Upper lobe of right lung (tissue), 1 donor: ENCODE results near the gene TBX19. TPM values are rescaled to one million over a fixed set of nuclear protein-coding genes. Genes with fewer than 3 reads are reported as not detected.

Experiments
- ATAC-seq: fragments of 200-7000 bp; cut with Tn5 transposase; one replicate; pipeline ENCODE4 v1.9.1; 2020; ENCODE audit warnings: mild to moderate bottlenecking, moderate library complexity
- DNase-seq: peaks from one replicate; pipeline ENCODE4 v3.0.0-alpha.2; 2020
- H3K27ac ChIP-seq: fragments of 200-600 bp; one replicate; pipeline ENCODE4 v1.8.0; 2022
- H3K27me3 ChIP-seq: fragments of 200-600 bp; one replicate; pipeline ENCODE4 v1.8.0; 2022; ENCODE audit warnings: mild to moderate bottlenecking
- H3K36me3 ChIP-seq: fragments of 200-600 bp; one replicate; pipeline ENCODE4 v1.8.0; 2022
- H3K4me1 ChIP-seq: fragments of 200-600 bp; one replicate; pipeline ENCODE4 v1.8.0; 2022
- H3K4me3 ChIP-seq: fragments of 200-600 bp; one replicate; pipeline ENCODE4 v1.8.0; 2022; ENCODE audit warnings: mild to moderate bottlenecking
- H3K9me3 ChIP-seq: fragments of 200-600 bp; one replicate; pipeline ENCODE4 v1.8.0; 2022
- intact Hi-C: fragments of 100-400 bp; cut with DNase I; formaldehyde crosslinking; loops from one replicate; pipeline ENCODE4 v1.11.0; 2022
- total RNA-seq: library from RNA; stranded (reverse); fragmentation: NEBNext Ultra II Directional; extraction: Animal tissue kit (Norgen Biotek cat#: 25700); gene quantifications from one replicate; pipeline ENCODE4 v1.2.1, GENCODE V29; 2021
- TF ChIP-seq, protein P1 (sequence below): fragments of 200-600 bp; IDR thresholded peaks from one replicate; pipeline ENCODE4 v1.8.0; 2022; ENCODE audit warnings: antibody characterized with exemption
- donor health status: DM: no; HTN: yes; CAD: no; lungs with severe emphysema.

Gene TBX19
- total RNA-seq, 1 donor from 2014 or later, result 3.5 TPM

DNA sequence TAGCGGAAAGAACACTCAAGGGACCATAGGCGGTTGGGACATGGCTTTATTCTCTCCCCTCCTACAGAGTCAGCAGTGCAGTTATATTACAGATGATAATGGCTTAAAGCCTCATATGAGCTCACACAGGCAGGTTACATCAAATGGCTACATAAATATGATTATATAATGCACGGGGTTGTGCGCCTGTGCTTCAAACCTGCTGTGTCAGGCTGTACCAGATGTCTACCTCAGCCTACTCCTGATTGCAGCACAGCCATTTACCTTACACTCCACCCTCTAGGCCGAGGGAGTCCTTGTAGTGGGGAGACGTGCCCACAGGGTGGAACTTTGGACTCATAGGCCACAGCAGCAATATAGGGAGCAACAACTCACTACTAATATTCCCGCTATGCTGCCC, 16.4 kb upstream of the TBX19 start:
- Histone ChIP-seq H3K4me1 (peaks cover 5% of the 10 kb centered on the region), H3K4me3 (no peak overlapping the region), H3K27me3 (no peaks in the 10 kb centered on the region), H3K36me3 (no peaks in the 10 kb centered on the region), H3K9me3 (no peaks in the 10 kb centered on the region), H3K27ac (no peak overlapping the region)
- TF ChIP-seq, protein P1, sequence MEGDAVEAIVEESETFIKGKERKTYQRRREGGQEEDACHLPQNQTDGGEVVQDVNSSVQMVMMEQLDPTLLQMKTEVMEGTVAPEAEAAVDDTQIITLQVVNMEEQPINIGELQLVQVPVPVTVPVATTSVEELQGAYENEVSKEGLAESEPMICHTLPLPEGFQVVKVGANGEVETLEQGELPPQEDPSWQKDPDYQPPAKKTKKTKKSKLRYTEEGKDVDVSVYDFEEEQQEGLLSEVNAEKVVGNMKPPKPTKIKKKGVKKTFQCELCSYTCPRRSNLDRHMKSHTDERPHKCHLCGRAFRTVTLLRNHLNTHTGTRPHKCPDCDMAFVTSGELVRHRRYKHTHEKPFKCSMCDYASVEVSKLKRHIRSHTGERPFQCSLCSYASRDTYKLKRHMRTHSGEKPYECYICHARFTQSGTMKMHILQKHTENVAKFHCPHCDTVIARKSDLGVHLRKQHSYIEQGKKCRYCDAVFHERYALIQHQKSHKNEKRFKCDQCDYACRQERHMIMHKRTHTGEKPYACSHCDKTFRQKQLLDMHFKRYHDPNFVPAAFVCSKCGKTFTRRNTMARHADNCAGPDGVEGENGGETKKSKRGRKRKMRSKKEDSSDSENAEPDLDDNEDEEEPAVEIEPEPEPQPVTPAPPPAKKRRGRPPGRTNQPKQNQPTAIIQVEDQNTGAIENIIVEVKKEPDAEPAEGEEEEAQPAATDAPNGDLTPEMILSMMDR, result no peak
- no peak for DNase-seq
- intact Hi-C loops, result no loop called here
- ATAC-seq, result no peak

DNA sequence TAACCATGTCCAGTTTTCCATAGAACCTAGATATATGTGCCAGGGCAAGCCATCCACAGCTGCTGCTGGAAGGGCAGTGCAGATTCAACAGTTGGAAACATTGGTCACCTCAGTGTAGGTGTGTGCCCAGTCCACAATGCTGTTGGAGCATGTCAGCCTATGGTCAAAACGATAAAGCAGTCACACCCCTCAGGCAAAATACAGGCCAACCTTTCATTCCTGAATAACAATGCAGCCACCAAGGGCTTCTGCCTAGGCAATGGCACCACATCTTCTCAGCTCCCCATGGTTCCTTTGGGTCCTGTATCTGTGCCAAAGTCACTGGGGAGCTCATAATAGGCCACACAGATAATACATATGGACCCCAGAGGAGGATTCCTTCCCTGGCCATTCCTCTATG, 15.1 kb upstream of the TBX19 start:
- no peaks in the 10 kb centered on the region for H3K9me3 ChIP-seq
- TF ChIP-seq, protein P1, result no peak
- H3K4me1 ChIP-seq, result peaks cover 5% of the 10 kb centered on the region
- intact Hi-C loops, result no loop called here
- no peaks in the 10 kb centered on the region for H3K27me3 ChIP-seq
- no peak overlapping the region for H3K4me3 ChIP-seq
- no peak for ATAC-seq
- H3K27ac ChIP-seq, result no peak overlapping the region
- DNase-seq, result no peak
- no peaks in the 10 kb centered on the region for H3K36me3 ChIP-seq

DNA sequence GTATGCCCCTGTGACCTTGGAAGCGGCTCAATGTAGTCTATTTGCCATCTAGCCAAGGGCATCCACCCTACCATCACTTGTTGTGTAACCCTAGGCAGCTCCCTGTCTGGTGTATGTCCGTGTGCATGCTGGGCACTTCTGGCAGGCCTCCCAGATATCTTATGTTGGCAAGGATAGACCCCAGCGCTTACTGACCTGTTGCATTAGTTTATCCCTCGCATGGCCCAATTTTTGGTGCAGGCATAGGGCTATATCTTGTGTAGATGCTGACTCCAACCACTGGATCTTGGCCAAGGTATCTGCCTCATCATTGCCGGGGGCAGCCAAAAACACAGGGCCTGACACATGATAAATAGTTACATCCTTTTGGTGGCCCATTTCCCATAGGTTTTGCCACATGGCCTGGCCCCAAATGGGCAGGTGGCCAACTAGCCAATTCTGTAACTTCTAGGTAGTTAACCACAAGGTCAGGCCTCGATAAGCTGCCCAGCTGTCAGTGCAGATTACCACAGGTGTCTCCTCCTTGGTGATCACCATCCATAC, 14.0 kb upstream of the TBX19 start:
- no peaks in the 10 kb centered on the region for H3K9me3 ChIP-seq
- no peaks in the 10 kb centered on the region for H3K36me3 ChIP-seq
- no peak for ATAC-seq
- H3K27me3 ChIP-seq, result no peaks in the 10 kb centered on the region
- DNase-seq, result no peak
- H3K4me1 ChIP-seq, result peaks cover 5% of the 10 kb centered on the region
- no peak overlapping the region for H3K27ac ChIP-seq
- intact Hi-C loops, result no loop called here
- H3K4me3 ChIP-seq, result no peak overlapping the region
- TF ChIP-seq, protein P1, result no peak

DNA sequence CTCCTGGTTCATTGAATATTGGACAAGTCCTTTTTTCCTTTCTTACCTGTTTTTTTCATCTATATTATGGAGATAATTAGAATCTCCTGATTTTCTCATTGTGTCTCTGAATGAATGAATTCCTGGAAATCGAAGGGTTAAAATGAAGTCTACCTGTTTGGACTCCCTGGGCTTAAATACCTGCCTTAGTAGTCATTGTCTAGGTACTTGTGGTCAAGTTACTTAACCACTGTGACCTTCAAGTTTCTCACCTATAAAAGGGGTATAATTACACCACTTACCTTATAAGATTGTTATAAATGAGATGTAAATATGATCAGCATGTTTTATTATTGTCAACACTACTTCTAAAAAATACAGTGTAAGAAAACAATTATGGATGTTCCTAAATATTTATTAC, 9.0 kb upstream of the TBX19 start:
- no peak for DNase-seq
- no peaks in the 10 kb centered on the region for H3K4me1 ChIP-seq
- H3K9me3 ChIP-seq, result no peaks in the 10 kb centered on the region
- no peaks in the 10 kb centered on the region for H3K36me3 ChIP-seq
- intact Hi-C loops, result no loop called here
- ATAC-seq, result no peak
- H3K4me3 ChIP-seq, result no peak overlapping the region
- no peak overlapping the region for H3K27ac ChIP-seq
- TF ChIP-seq, protein P1, result no peak
- no peaks in the 10 kb centered on the region for H3K27me3 ChIP-seq

DNA sequence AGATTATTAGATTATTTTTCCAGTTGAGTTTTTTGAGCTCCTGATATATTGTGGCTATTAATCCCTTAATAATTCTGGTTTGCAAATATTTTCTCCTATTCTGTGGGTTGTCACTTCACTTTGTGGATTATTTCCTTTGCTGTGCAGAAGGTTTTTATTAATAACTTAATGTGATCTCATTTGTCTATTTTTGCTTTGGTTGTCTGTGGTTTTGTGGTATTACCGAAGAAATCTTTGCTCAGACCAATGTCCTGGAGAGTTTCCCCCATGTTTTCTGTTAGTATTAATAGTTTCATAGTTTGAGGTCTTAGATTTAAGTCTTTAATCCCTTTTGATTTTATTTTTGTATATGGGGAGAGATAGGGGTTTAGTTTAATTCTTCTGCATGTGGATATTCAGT, 7.1 kb upstream of the TBX19 start:
- Histone ChIP-seq H3K27me3 (no peaks in the 10 kb centered on the region), H3K4me3 (no peak overlapping the region), H3K4me1 (no peaks in the 10 kb centered on the region), H3K9me3 (no peaks in the 10 kb centered on the region), H3K36me3 (no peaks in the 10 kb centered on the region), H3K27ac (no peak overlapping the region)
- intact Hi-C loops, result no loop called here
- TF ChIP-seq, protein P1, result no peak
- no peak for DNase-seq
- ATAC-seq, result no peak

DNA sequence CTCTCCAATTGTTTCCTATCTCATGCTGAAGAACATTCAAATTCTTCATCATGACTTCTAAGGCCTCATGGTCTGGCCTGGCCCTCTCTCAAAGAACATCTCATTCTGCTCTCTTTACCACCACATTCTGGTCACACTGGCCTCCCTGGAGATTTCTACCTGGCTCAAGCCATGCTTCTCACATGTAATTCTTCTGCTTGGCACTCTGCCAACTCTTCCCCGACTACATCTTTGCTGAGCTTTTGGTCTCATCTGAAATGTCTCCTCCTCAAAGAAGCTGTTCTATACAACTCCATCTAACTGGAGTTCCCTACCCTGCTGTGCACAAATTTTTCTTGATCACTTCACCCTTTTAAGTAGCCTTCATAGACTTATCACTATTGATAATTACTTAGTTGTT, 1.4 kb upstream of the TBX19 start:
- no peak overlapping the region for H3K4me3 ChIP-seq

More for the DNA sequence above, 1.4 kb upstream of the TBX19 start:
- TF ChIP-seq, protein P1, result no peak
- no peak for DNase-seq
- H3K9me3 ChIP-seq, result no peaks in the 10 kb centered on the region
- intact Hi-C loops, result no loop called here
- no peak overlapping the region for H3K27ac ChIP-seq
- H3K4me1 ChIP-seq, result no peaks in the 10 kb centered on the region
- no peaks in the 10 kb centered on the region for H3K27me3 ChIP-seq
- no peaks in the 10 kb centered on the region for H3K36me3 ChIP-seq
- no peak for ATAC-seq
